ENCODE data around the gene P4HB.

DNA sequence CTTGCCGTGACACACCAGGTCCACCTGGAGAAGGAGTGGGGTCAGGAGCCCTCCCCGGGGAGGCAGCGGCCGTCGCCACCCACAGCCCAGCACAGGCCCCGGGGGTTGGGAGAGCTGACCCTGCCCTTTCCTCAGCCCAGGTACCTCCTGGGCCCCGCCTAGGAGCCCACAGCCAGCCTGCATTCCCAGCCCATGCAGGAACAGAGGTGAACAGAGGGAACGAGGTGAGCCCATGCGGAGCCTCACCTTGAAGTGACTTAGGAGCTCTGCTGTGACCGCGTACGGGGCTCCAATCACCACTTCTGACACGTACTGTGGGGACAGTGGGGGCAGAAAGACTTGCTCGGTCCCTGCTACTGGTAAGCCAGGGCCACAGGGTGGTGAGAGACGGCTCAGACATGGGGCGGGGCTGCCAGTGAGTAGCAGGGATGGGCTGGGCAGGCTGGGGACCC, 45.1 kb upstream of the P4HB start:
- TF ChIP-seq POLR2A (IDR thresholded peaks at IDR 0.05): no peak
- TF ChIP-seq, protein P1, sequence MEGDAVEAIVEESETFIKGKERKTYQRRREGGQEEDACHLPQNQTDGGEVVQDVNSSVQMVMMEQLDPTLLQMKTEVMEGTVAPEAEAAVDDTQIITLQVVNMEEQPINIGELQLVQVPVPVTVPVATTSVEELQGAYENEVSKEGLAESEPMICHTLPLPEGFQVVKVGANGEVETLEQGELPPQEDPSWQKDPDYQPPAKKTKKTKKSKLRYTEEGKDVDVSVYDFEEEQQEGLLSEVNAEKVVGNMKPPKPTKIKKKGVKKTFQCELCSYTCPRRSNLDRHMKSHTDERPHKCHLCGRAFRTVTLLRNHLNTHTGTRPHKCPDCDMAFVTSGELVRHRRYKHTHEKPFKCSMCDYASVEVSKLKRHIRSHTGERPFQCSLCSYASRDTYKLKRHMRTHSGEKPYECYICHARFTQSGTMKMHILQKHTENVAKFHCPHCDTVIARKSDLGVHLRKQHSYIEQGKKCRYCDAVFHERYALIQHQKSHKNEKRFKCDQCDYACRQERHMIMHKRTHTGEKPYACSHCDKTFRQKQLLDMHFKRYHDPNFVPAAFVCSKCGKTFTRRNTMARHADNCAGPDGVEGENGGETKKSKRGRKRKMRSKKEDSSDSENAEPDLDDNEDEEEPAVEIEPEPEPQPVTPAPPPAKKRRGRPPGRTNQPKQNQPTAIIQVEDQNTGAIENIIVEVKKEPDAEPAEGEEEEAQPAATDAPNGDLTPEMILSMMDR (IDR thresholded peaks at IDR 0.05): no peak
